ENCODE measurements around the gene NSDHL.
A peak's percentile ranks its signal among the peaks of the same experiment; 100 is the strongest.
"Not testable (repeated sequence)": the region's sequence is repeated elsewhere in the genome, so short reads cannot be mapped to it uniquely, and the experiment has no call there.

Gene NSDHL

DNA sequence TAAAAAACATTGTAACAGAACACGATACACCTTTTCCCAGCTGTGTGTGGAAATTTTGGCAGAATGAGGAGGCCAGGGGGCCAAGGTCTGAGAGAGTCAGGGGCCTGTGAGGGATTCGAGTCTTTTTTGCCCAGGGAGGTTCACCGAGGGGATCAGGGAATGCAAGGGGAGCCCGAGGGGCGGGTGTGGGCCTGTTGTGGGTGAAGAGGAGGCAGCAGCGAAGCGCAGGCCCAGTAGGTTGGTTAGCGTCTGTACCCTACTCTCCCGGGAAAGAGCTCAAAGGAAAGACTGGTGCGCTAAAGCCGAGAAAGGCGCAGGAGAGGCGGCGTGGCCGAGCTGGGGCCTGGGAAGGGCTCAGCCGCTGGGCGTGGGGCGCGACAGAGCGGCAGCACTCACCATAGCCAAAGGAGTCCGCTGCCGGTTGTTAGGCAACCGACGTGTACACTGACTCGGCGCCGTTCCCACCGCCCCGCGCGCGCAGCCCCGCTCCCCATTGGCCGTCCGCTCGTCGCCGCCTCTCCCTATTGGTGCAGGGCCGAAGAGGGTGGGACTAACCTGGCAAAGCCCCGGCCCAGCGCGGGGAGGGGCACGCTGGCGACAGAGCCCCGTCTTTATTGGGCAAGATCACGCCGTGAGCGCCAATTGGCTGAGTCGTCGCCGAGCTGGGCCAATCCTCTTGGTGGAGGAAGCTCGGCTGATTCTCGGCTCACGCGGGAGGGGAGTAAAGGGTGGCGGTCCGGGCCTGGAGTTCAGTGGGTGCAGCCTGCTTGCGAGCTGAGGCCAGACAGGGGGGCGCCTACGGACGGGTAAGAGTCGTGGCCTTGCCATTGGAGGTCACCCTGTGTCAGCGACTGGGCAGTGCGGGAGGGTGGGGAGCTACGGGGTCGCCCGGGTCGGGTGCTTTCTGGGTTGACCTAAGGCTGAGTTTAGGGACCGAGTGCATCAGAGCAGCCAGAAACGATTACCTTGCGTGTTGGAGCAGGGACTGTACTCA is at the start of gene NSDHL, which contains the start of gene CETN2:
Gene NSDHL, plus strand, starts transcription at position 752 of the 994 bp plus-strand sequence. CDS start 15,262 bp downstream, outside the sequence.
Gene CETN2, minus strand, starts transcription at position 446 of the 994 bp plus-strand sequence. Its CDS starts 47 bp downstream, at position 399.
- peak; percentile 96 for DNase-seq (ENCODE audit: low read depth)

DNA sequence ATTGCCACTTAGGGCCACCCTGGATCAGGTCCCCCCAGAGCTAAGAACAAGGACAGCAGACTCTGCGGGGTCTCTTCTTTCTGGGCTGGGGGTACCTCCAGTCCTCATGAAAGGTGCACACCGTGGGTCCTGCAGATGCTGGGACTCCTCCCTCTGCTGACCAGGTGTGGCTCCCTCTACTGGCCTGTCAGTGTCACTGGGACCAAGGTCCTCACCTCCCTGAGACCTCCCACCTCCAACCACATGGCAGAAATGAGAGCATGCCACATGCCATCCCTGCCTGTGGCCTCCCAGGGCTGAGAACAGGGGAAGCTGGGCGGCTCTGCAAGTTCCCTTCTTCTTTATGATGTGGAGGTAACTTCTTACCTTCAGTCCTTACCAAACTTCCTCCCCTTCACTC is 43.8 kb upstream of the NSDHL start:
- DNase-seq (ENCODE audit: low read depth) = not testable (repeated sequence)

DNA sequence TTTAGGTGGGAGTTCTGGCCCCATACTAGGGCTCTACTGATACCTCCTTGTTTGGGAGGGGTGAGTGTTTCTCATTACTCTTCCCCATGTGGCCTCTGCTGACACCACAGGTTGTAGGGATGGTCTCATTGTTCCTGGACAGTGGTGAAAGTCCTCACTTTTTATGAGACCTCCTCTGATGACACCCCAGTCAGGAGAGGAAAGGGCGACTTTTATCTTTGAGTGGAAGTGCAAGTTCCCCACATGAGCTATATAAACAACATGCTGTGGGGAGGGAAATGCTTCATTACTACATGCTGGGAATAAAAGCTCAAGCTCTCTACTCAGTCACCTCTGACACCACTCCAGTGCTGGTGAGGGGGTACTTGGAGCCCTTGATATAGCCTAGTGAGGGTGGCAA is 31.9 kb upstream of the NSDHL start:
- no peak for DNase-seq (ENCODE audit: low read depth)

- no peak for DNase-seq (ENCODE audit: low read depth)
Measured at GRCh38 chrX:152806035-152806434, 24.8 kb upstream of the NSDHL start.

- no peak for DNase-seq (ENCODE audit: low read depth)
Measured at GRCh38 chrX:152810403-152810802, 20.5 kb upstream of the NSDHL start.

GRCh38 chrX:152813206-152813605 is 17.7 kb upstream of the NSDHL start:
- no peak for DNase-seq (ENCODE audit: low read depth)

GRCh38 chrX:152814048-152814447 is 16.8 kb upstream of the NSDHL start:
- DNase-seq (ENCODE audit: low read depth) = no peak

DNA sequence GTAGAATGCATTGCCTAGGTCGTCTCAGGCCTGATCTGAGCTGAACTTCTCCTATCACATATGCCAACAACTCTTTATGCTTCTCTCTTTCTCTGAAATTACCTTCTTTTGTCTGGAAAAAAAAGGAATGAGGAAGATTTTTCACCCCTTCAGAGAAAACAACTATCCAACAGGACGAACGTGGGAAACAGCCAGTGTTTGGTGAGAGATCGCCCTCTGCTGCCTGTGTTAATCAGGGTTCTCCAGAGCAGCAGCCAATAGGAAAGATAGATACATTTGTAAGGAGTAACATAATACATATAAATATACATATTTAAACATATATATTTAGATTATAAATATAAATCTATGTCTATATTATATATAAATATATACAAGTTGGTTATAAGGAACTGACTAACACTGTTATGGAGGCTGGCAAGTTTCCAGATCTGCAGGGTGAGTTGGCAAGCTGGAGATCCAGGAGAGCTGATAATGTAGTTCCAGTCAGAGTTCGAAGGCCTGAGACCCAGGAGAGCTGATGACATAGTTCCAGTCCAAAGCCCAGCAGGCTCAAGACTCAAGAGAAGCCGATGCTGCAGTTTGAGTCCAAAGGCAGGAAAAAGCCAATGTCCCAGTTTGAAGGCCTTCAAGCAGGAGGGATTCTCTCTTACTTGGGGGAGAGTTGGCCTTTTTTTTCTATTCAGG is 13.6 kb upstream of the NSDHL start:
- DNase-seq (ENCODE audit: low read depth) = peak; percentile 24

DNA sequence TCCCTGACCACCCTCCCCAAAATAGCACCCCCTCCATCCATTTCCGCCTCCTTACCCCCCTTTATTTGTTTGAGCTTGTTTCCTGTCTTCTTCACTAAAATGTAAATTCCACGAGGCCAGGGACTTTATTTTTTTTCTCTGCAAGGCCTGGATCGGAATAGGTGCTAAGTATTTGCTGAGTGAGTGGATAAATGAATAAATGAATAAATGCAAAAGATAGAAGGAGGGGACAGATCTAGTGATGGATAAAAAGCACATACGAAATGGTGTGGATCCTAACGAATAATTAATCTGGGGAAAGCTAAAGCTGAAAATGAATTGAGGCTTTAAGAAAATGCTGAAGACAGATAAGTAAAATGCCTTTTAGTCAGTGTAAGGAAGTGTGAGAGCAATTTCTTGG is 12.5 kb upstream of the NSDHL start:
- no peak for DNase-seq (ENCODE audit: low read depth)

- no peak for DNase-seq (ENCODE audit: low read depth)
Measured at GRCh38 chrX:152819266-152819665, 11.6 kb upstream of the NSDHL start.

- DNase-seq (ENCODE audit: low read depth) = peak; percentile 3
Measured at GRCh38 chrX:152819732-152820131, 11.1 kb upstream of the NSDHL start.

DNA sequence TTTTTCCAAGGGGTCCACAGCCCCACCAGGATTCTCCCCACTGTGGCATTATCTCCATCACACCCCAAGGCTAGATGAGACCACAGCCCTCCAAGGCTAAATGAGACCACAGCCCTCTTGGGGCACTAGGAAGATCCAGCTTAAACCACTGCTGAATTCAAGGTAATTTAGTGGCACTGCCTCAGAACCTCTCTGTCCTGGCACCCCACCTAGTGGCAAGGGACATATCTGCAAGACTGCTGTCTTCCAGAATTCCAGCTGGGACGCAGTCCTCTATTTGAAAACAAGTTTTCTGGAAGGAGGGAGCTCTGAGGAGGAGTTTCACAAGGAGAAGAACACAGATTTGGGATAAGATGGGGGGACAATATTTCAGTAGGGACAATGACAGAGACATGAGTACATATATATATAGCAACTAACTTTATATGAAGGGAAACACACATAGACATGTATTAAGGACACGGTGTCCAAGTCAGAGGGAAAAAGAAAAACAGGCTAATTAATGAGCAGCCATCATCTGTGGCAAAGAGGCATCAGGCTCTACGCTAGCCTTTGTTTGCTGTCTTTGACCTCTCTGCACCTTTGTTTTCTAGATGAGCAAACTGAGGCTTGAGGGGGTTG is 9.6 kb upstream of the NSDHL start:
- peak; percentile 14 for DNase-seq (ENCODE audit: low read depth)

GRCh38 chrX:152822383-152823086 is 8.3 kb upstream of the NSDHL start:
- DNase-seq (ENCODE audit: low read depth) = no peak

GRCh38 chrX:152823657-152824056 is 7.2 kb upstream of the NSDHL start:
- DNase-seq (ENCODE audit: low read depth) = no peak

GRCh38 chrX:152824841-152825374 is 6.0 kb upstream of the NSDHL start:
- DNase-seq (ENCODE audit: low read depth) = no peak

DNA sequence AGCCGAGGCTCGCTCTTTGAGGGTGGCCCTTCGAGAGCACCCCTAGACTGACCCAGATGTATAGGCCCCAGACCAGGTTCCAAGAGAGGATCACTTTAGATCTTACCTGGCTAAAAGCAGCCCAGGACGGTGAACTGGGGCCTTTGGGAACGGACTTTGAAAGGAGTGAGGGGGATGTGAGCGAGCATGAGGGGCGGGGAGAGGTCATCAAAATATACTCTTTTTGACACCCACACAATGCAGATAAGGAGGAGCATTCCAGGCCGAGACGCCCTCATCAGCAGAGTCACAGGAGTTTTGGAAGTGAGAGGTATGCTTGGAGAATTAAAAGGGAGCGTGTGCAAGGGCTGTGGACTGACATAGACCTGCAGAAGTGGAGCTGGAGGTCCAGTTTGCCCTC is 528 bp downstream of the NSDHL start:
- no peak for DNase-seq (ENCODE audit: low read depth)

DNA sequence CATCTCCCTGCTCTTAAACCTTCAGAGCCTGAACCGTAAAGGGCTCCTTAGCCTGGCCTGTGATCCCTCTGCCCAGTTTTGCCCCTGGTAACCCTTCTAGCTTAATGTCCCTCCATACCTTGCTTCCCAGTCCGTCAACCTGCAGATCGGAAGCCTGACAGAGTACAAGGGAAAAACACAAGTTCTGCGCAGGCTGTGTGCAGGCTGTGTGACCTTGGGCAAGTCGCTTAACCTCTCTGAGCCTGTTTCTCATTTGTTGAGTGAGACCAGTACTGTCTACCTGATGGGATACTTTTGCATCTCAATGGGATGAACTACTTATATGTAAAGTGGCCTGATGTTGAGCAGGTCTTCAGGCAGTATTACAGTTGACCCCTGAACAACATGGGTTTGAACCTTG is 1.7 kb downstream of the NSDHL start:
- no peak for DNase-seq (ENCODE audit: low read depth)

DNA sequence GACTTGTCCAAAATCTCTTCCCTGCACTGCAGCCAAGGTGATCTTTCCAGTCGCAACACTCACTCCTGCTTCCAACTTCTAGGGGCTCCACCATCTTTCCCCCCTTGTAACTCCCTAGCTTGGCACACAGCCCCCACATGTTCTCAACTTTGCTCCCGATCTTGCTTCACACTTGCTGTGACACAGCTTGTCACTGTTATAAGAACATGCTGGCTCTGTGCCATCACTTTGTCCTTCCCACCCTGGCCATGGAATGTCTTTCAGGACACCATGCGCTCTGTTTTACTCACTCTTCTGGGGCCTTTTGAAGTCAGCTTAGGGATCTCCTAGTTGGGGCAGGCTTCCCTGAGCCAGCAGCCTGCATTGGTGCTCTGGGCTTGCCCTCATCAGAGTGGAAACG is 2.5 kb downstream of the NSDHL start:
- no peak for DNase-seq (ENCODE audit: low read depth)

DNA sequence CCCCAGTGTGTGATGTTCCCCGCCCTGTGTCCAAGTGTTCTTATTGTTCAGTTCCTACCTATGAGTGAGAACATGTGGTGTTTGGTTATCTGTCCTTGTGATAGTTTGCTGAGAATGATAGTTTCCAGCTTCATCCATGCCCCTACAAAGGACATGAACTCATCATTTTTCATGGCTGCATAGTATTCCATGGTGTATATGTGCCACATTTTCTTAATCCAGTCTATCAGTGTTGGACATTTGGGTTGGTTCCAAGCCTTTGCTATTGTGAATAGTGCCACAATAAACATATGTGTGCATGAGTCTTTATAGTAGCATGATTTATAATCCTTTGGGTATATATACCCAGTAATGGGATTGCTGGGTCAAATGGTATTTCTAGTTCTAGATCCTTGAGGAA is 4.6 kb downstream of the NSDHL start:
- not testable (repeated sequence) for DNase-seq (ENCODE audit: low read depth)

GRCh38 chrX:152842772-152843338 is 12.0 kb downstream of the NSDHL start:
- DNase-seq (ENCODE audit: low read depth) = no peak

- no peak for DNase-seq (ENCODE audit: low read depth)
Measured at GRCh38 chrX:152843852-152844251, 13.0 kb downstream of the NSDHL start.

All from fibroblast of gingiva (primary cell).